Astrocyte (in vitro differentiated cells and primary cell): ENCODE results near the gene DCAF7. TPM values are rescaled to one million over a fixed set of nuclear protein-coding genes. Genes with fewer than 3 reads are reported as not detected.

Experiments
- DNase-seq: peaks from one replicate; pipeline ENCODE4 v3.0.0-alpha.2; 2010; ENCODE audit warnings: low read depth
- FAIRE-seq: peaks from 2 replicates; lab custom pipeline; 2011; peaks lifted over from hg19 to GRCh38; lab: Jason Lieb, UNC
- H2AFZ ChIP-seq: 2 replicates; pipeline ENCODE4 v1.6.0; 2012; ENCODE audit warnings: low read depth, low read length, inconsistent platforms
- H3K27ac ChIP-seq: 2 replicates; pipeline ENCODE4 v1.5.1; 2011; ENCODE audit warnings: low read depth, low read length, inconsistent platforms
- H3K27me3 ChIP-seq: 2 replicates; pipeline ENCODE4 v1.6.0; 2011; ENCODE audit warnings: low read length, inconsistent platforms; ENCODE audit not compliant: insufficient read depth
- H3K36me3 ChIP-seq: 2 replicates; pipeline ENCODE4 v1.5.1; 2011; ENCODE audit warnings: low read length, inconsistent platforms; ENCODE audit not compliant: insufficient read depth
- H3K4me1 ChIP-seq: 2 replicates; pipeline ENCODE4 v1.5.1; 2011; ENCODE audit warnings: low read length, inconsistent platforms; ENCODE audit not compliant: insufficient read depth
- H3K4me2 ChIP-seq: 2 replicates; pipeline ENCODE4 v1.6.0; 2012; ENCODE audit warnings: low read length, inconsistent platforms
- H3K4me3 ChIP-seq: 2 replicates; pipeline ENCODE4 v1.5.1; 2011; ENCODE audit warnings: low read depth, mild to moderate bottlenecking, low read length, inconsistent platforms; ENCODE audit not compliant: insufficient read depth
- H3K79me2 ChIP-seq: 2 replicates; pipeline ENCODE4 v1.6.0; 2012; ENCODE audit warnings: mild to moderate bottlenecking, low read length, inconsistent platforms; ENCODE audit not compliant: insufficient read depth
- H3K9ac ChIP-seq: 2 replicates; pipeline ENCODE4 v1.6.0; 2012; ENCODE audit warnings: mild to moderate bottlenecking, low read length, inconsistent platforms
- H3K9me3 ChIP-seq: 2 replicates; pipeline ENCODE4 v1.5.1; 2012; ENCODE audit warnings: low read depth, mild to moderate bottlenecking, low read length, inconsistent platforms; ENCODE audit not compliant: insufficient read depth
- H4K20me1 ChIP-seq: 2 replicates; pipeline ENCODE4 v1.6.0; 2012; ENCODE audit warnings: low read length, inconsistent platforms; ENCODE audit not compliant: insufficient read depth
- H3K27ac Mint-ChIP-seq: one replicate; pipeline ENCODE4 v1.8.0; 2021; ENCODE audit warnings: mild to moderate bottlenecking, mixed read lengths; ENCODE audit not compliant: unreplicated experiment
- H3K27me3 Mint-ChIP-seq: one replicate; pipeline ENCODE4 v1.8.0; 2021; ENCODE audit warnings: low read depth, mixed read lengths; ENCODE audit not compliant: unreplicated experiment
- H3K36me3 Mint-ChIP-seq: one replicate; pipeline ENCODE4 v1.8.0; 2021; ENCODE audit warnings: low read depth, mixed read lengths; ENCODE audit not compliant: unreplicated experiment
- H3K4me1 Mint-ChIP-seq: one replicate; pipeline ENCODE4 v1.8.0; 2021; ENCODE audit warnings: low read depth, mixed read lengths; ENCODE audit not compliant: unreplicated experiment
- H3K4me3 Mint-ChIP-seq: one replicate; pipeline ENCODE4 v1.8.0; 2021; ENCODE audit warnings: mild to moderate bottlenecking, moderate library complexity, mixed read lengths; ENCODE audit not compliant: unreplicated experiment
- H3K9me3 Mint-ChIP-seq: one replicate; pipeline ENCODE4 v1.8.0; 2021; ENCODE audit warnings: mild to moderate bottlenecking, mixed read lengths; ENCODE audit not compliant: unreplicated experiment
- CTCF ChIP-seq: IDR thresholded peaks from 2 replicates; pipeline ENCODE4 v1.5.1; 2011; ENCODE audit warnings: low read depth, mild to moderate bottlenecking, inconsistent platforms, low read length, moderate library complexity; ENCODE audit not compliant: insufficient read depth
- EZH2 ChIP-seq: IDR thresholded peaks from 2 replicates; pipeline ENCODE4 v1.6.1; 2012; ENCODE audit warnings: mild to moderate bottlenecking, low read length, inconsistent platforms; ENCODE audit not compliant: insufficient read depth
- total RNA-seq: library from RNA; stranded (reverse); gene quantifications from 2 replicates; pipeline ENCODE4 v1.2.1, GENCODE V29; 2021

DCAF7 gene
- total RNA-seq, 1 donor from 2014 or later: 84.2 TPM

- no peak for FAIRE-seq
- H3K36me3 ChIP-seq: no peaks in the 10 kb centered on the region
- peaks cover 3% of the 10 kb centered on the region for H3K36me3 Mint-ChIP-seq
- DNase-seq: no peak
- H3K4me3 Mint-ChIP-seq: no peak overlapping the region
- H3K27ac ChIP-seq: no peak overlapping the region
- peaks cover 1% of the 10 kb centered on the region for H3K9me3 Mint-ChIP-seq
- peaks cover 7% of the 10 kb centered on the region for H3K27me3 ChIP-seq
- H2AFZ ChIP-seq: no peak overlapping the region
- peaks cover 35% of the 10 kb centered on the region for H3K27me3 Mint-ChIP-seq
- H4K20me1 ChIP-seq: no peaks in the 10 kb centered on the region
- H3K4me1 Mint-ChIP-seq: peaks cover 12% of the 10 kb centered on the region
- no peak overlapping the region for H3K4me2 ChIP-seq
- TF ChIP-seq EZH2: no peak
- TF ChIP-seq CTCF: no peak
- peaks cover 7% of the 10 kb centered on the region for H3K4me1 ChIP-seq
- H3K4me3 ChIP-seq: no peak overlapping the region
- peak overlapping the region; percentile 0 for H3K27ac Mint-ChIP-seq
- no peak overlapping the region for H3K9ac ChIP-seq
- H3K79me2 ChIP-seq: no peaks in the 10 kb centered on the region
- no peaks in the 10 kb centered on the region for H3K9me3 ChIP-seq
These were observed 34.9 kb upstream of the DCAF7 start for GRCh38 chr17:63515426-63515825.

- Histone ChIP-seq H3K36me3 (no peaks in the 10 kb centered on the region), H3K27ac (no peak overlapping the region), H3K9me3 (no peaks in the 10 kb centered on the region), H2AFZ (no peak overlapping the region), H3K79me2 (no peaks in the 10 kb centered on the region), H3K4me2 (peak overlapping the region; percentile 37), H4K20me1 (no peaks in the 10 kb centered on the region), H3K27me3 (peaks cover 7% of the 10 kb centered on the region), H3K9ac (no peak overlapping the region), H3K4me1 (peaks cover 7% of the 10 kb centered on the region), H3K4me3 (no peak overlapping the region)
- Mint-ChIP-seq H3K27me3 (peaks cover 40% of the 10 kb centered on the region), H3K4me1 (peaks cover 12% of the 10 kb centered on the region), H3K27ac (peak overlapping the region; percentile 55), H3K36me3 (peaks cover 3% of the 10 kb centered on the region), H3K9me3 (peaks cover 1% of the 10 kb centered on the region), H3K4me3 (peak overlapping the region; percentile 31)
- FAIRE-seq: no peak
- peak; percentile 71 for DNase-seq
- TF ChIP-seq EZH2: no peak
- no peak for TF ChIP-seq CTCF
These were observed 33.1 kb upstream of the DCAF7 start for GRCh38 chr17:63516910-63517824.
